Fibroblast of skin of back (primary cell): ENCODE measurements around the gene IP6K2. TPM values are rescaled to one million over a fixed set of nuclear protein-coding genes. Genes with fewer than 3 reads are reported as not detected.
"Not testable (repeated sequence)": the region's sequence is repeated elsewhere in the genome, so short reads cannot be mapped to it uniquely, and the experiment has no call there.

ENCODE experiments used
- DNase-seq: peaks from one replicate; pipeline ENCODE4 v3.0.0-alpha.2; 2013
- polyA plus RNA-seq, 2 experiments: library from polyadenylated mRNA; unstranded; fragments of 120-200 nt; gene quantifications; one replicate each; pipeline ENCODE4 v1.2.1, GENCODE V29; 2013; ENCODE audit not compliant: insufficient read length in 2 of 2

The IP6K2 gene
- polyA plus RNA-seq (2013, experiment 1 of 2; ENCODE audit: insufficient read length) = 53.3 TPM
- 36.8 TPM for polyA plus RNA-seq (2013, experiment 2 of 2; ENCODE audit: insufficient read length)

DNA sequence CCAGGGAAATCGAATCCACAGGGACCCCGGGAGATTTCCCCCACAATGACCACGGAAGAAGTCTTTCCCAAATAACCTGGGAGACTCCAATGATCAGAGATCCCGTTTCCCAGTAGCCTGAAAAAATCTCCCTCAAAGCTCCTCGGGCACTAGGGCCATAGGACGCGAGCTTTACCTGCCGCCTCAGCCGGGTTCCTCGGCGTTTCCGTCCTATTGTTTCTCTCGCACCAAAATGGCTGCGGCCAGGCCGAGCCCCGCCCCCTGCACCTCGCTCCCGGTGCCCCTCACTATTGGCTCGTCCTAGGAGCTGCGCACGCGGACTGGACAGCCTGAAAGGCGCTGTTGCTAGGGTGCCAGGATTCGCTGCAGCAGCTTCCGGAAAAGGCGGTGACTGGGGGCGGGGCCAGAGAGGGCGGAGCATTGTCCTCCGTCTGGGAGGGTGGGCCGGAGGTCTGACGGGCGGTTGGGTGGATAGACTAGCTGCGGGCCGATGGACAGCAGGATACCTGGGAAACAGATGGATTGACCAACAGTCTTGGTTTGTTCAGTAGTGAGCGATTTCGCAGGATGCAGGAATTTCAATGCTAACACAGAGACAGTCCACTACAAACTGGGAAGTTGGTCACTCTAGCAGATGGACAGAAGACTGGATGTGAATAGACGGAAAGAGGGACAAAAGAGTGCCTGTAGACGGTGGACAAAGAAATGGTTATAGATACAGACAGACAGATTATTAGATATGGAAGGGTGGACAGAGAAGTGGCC is at the start of gene IP6K2:
Gene IP6K2 (minus strand): TSS at position 240 of the 765 bp plus-strand sequence. CDS start 21,930 bp downstream, outside the sequence.
- peak; percentile 98 for DNase-seq

DNA sequence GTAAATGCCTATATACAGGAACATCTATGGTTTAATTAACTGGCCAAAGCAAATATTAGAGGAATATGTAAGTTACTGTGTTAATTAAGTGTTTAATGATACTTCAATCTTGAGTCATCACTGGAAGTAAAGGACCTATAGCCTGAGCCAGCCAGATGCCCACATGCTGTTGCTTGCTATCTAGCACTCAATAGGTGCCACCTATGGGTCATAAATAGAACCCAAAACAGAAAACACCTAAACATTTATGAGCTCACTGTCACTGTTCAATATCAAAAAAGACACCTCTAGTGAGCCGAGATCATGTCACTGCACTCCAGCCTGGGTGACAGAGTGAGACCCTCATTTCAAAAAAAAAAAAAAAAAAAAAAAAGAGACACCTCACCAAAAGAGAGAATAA is 48.4 kb upstream of the IP6K2 start:
- DNase-seq = no peak

DNA sequence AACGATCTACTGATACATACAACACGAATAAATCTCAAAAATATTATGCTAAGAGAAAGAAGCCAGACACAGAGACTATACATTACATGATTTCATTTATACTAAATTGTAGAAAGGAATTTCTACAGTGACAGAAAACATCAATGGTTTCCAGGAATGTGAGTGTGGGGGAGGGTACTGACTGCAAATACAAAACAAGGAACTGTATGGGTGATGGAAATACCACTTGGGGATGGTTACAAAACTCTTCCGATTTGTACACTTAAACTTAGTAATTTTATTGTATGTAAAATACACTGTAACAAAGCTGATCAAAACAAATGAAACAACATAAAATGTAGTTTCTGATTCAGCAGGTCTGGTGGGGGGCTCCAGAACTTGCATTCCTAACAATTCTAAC is 45.8 kb upstream of the IP6K2 start:
- DNase-seq = no peak

- not testable (repeated sequence) for DNase-seq
Measured at GRCh38 chr3:48759991-48760540, 43.0 kb upstream of the IP6K2 start.

GRCh38 chr3:48759531-48759930 is 42.5 kb upstream of the IP6K2 start:
- not testable (repeated sequence) for DNase-seq

DNA sequence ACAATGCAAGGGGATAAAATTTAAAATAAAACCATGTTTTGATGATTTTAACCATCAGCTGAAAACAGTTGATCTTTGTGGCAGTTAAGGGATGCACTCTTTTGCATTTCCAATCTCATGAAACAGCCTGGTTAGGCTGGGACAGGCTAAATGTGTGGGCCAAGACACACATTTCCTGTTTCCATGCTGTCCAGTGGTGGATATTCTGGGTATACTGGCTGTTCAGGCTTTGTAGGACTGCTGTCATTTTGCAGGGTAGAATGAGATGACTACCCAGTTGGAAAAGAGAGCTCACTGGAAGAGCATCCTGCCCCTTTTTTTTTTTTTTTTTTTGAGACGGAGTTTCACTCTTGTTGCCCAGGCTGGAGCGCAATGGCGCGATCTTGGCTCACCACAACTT is 42.0 kb upstream of the IP6K2 start:
- no peak for DNase-seq

DNA sequence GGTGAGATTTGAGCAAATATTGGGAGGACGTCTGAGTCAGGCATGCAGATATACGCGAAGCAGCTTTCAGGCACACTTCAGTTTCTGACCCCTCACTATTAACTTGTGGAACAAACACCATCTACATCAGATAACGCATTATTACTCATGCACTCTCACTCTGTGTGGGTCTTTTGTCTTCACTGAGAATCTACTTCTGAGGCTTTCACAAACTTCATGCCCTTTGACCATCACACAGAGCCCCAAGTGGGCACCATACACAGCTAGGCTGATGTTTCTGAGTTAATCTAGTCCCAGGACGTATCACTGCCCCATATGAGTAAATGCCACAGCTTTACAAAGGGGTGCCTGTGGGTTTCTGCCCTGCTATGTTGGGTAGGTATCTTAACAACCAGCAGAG is 39.6 kb upstream of the IP6K2 start:
- DNase-seq = no peak

GRCh38 chr3:48750856-48751255 is 33.8 kb upstream of the IP6K2 start:
- DNase-seq = no peak

DNA sequence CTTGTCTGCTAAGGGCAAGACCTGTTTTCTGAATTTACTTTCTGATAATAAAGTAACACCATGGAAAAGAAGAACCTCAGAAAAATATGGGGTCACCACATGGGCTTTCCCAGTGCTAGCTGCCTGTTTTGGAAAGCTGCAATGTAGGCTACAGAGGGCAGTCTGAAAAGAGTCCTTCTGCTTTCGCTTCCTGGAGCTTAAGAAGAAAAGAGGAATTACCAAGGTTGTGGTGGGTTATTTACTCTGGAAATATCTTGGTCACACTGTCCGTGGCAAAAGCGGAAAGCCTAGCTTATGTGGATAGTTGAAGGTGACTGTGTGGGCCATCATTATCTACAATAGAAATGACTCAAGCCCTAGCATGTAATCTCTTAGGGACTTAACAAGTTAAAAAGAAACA is 31.7 kb upstream of the IP6K2 start:
- DNase-seq = no peak

- DNase-seq = no peak
Measured at GRCh38 chr3:48747706-48748105, 30.7 kb upstream of the IP6K2 start.

DNA sequence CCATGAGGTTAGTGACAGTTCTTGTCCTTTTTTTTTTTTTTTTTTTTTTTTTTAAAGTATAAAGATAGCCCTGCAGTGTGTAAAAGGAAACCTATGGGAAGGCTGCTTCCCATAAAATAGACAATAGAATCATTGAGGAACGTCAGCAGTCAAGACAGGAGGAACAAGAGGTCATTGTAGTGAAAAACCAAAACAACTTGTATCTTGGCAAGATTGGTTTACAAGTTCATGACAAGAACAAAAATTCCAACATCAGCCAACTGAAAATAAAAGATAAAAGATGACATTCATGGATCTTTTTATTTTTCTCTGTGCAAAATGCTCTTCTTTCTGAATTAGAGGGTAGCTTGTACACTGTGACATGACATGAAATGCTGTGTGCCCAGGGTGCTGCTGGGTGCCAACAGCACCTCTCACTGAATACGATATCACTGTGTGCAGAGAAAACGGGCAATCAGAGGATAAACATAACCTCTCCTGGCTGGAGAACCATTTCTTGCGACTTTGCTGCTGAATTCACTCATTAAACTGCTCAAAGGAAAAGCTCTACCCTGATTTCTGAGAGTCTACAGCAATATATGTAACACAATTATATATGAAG is 30.1 kb upstream of the IP6K2 start:
- no peak for DNase-seq

- DNase-seq = no peak
Measured at GRCh38 chr3:48743773-48744172, 26.8 kb upstream of the IP6K2 start.

DNA sequence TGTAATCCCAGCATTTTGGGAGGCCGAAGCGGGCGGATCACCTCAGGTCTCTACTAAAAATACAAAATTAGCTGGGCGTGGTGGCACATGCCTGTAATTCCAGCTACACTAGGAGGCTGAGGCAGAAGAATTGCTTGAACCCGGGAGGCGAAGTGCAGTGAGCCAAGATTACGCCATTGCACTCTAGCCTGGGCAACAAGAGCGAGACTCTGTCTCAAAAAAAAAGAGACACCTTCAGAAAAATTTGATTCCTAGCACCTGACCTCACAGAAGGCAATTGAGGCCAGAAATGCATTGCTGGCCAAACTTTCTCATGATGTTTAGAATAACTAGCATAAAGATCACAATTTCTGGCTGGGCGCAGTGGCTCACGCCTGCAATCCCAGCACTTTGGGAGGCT is 24.2 kb upstream of the IP6K2 start:
- not testable (repeated sequence) for DNase-seq

DNA sequence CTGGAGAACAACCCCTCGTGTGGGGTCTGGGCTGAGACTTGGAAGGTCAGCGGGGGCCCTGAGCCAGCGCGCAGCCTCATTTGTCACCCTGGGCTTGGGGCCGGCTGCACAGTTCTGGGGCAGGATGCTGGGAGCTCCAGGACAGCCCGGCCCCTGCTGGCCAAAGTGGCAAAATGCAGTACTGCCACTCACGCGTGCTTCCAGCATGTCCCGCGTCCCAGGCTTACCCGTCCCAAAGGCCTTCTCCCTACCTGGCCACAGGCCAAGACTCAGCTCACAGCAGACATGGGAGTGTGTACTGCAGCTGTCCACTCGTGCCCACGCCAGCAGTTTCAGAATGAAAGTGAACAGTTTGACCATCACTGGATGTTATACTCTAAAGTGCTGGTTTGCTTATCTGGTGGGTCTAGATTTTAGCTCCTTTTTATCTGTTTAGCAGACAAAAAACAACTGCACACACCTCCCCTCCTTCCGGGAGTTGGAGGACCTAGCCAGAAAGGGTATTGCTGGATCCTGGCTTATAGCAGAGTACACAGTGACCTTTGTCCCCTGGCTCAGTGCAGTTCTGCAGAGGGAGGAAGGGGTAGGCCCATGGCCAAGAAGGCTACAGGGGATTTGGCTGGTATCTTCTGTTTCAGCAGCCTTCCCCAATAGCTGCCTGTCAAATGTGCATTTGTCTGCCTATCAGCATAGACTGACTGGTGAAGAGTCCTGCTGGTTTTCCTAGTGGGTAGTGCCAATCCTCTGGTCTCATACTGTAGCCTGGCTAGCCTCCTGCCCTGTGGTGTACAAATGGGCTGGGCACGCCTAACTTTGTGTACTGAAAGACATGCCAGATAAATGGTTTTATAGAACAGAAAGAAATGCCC is 23.2 kb upstream of the IP6K2 start:
- peak; percentile 75 for DNase-seq

DNA sequence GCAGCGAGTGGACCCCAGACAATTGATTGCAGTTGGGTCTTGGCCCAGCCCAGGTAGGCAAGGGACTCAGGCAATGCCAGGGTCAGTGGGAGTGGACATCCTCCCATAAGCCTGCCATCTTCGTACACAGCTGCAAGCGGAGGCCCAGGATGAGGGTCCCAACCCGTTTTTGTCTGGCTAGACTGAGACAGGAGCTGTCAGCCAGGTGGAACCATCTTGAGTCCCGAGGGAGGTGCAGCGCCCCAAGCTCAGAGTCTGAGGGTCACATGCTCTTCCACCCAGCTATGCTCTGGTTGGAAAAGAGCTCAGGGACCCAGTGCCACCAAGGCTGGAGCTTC is 22.6 kb upstream of the IP6K2 start:
- no peak for DNase-seq

GRCh38 chr3:48738926-48739616 is 22.1 kb upstream of the IP6K2 start:
- DNase-seq = no peak

DNA sequence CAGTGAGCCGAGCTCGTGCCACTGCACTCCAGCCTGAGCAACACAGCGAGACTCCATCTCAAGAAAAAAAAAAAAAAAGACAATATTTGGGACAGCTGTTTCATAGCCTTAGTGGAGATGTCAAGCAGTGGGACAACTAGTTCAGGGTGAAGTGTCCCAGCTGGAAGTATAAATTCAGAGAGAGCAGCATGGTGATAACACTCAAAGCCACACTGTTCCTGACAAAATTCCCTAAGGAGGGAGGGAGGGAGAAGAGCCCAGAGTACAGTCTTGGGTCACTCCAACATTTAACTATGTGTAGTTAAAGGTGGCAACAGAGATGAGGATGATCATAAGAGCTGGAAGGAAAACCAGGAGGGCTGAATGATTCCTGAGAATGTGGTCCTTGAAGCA is 21.1 kb upstream of the IP6K2 start:
- DNase-seq = no peak

- peak; percentile 8 for DNase-seq
Measured at GRCh38 chr3:48735075-48735767, 18.2 kb upstream of the IP6K2 start.

DNA sequence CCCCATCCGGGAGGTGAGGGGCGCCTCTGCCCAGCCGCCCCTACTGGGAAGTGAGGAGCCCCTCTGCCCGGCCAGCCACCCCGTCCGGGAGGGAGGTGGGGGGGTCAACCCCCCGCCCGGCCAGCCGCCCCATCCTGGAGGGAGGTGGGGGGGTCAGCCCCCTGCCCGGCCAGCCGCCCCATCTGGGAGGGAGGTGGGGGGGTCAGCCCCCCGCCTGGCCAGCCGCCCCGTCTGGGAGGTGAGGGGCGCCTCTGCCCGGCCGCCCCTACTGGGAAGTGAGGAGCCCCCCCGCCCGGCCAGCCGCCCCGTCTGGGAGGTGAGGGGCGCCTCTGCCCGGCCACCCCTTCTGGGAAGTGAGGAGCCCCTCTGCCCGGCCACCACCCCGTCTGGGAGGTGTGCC is 17.5 kb upstream of the IP6K2 start:
- DNase-seq = not testable (repeated sequence)

GRCh38 chr3:48733752-48734518 is 16.9 kb upstream of the IP6K2 start:
- DNase-seq = not testable (repeated sequence)

- DNase-seq = no peak
Measured at GRCh38 chr3:48727511-48727910, 10.5 kb upstream of the IP6K2 start.
